ENCODE data around the gene METRN.

METRN gene

DNA sequence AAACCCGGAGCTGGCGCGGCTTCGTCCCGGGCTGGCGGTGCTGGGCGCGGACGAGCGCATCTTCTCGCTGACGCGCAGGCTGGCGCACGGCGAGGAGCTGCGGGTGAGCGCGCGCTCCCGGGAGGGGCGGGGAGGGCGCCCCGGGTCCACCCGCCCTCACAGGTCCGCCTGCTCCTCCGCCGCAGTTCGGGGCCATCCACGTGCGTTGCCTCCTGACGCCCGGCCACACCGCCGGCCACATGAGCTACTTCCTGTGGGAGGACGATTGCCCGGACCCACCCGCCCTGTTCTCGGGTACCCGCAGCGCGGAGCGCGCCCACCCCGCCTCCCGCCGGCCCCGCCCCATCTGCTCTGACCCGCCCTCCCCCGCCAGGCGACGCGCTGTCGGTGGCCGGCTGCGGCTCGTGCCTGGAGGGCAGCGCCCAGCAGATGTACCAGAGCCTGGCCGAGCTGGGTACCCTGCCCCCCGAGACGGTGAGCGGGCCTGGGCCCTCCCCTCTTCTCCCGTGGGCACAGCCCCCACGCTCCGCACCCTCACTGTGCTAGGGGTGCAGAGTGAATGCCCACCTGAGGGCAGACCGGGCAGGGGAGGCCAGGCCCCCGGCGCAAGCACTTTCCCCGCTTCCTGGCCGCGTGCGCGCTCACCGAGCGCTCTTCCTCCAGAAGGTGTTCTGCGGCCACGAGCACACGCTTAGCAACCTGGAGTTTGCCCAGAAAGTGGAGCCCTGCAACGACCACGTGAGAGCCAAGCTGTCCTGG, 13.4 kb downstream of the METRN start:
- no peaks in the 10 kb centered on the region for H3K36me3 Mint-ChIP-seq
- H3K4me3 Mint-ChIP-seq = peak overlapping the region; percentile 30
- no peaks in the 10 kb centered on the region for H3K27me3 Mint-ChIP-seq
- peaks cover 4% of the 10 kb centered on the region for H3K4me1 Mint-ChIP-seq (ENCODE audit: low read depth)
- H3K27ac Mint-ChIP-seq = no peak overlapping the region
- H3K9me3 Mint-ChIP-seq (ENCODE audit: low read depth) = no peaks in the 10 kb centered on the region

DNA sequence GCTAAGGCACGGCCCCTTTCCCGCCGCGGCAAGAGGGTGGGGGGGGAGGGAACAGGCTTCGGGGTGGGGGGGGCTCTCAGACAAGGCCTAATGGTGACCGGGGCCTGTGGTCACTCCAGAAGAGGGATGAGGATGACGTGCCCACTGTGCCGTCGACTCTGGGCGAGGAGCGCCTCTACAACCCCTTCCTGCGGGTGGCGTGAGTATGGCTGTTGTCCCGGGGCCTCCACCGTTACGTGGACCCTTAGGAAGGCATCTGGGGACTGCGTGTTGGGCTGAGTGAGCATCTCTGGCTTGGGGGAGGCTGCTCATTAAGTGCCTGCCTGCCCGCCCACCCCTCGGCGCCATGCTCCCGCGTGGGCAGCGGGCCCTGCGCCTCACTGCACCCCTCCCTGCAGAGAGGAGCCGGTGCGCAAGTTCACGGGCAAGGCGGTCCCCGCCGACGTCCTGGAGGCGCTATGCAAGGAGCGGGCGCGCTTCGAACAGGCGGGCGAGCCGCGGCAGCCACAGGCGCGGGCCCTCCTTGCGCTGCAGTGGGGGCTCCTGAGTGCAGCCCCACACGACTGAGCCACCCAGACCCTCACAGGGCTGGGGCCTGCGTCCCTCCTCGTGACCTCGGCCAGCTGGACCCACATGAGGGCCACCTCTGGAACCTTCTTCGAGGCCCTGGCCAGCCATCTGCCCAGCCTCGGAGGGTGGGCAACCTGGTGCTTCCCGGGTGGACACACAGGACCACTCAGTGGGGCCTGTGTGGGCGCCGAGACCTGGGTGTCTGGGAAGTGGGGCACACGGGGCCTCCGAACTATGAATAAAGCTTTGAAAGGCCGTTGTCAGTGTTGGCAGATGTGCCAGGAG, 14.2 kb downstream of the METRN start:
- H3K36me3 Mint-ChIP-seq = no peaks in the 10 kb centered on the region
- H3K9me3 Mint-ChIP-seq (ENCODE audit: low read depth) = no peaks in the 10 kb centered on the region
- H3K4me3 Mint-ChIP-seq = peak overlapping the region; percentile 32
- no peaks in the 10 kb centered on the region for H3K27me3 Mint-ChIP-seq
- H3K4me1 Mint-ChIP-seq (ENCODE audit: low read depth) = peaks cover 3% of the 10 kb centered on the region
- no peak overlapping the region for H3K27ac Mint-ChIP-seq

DNA sequence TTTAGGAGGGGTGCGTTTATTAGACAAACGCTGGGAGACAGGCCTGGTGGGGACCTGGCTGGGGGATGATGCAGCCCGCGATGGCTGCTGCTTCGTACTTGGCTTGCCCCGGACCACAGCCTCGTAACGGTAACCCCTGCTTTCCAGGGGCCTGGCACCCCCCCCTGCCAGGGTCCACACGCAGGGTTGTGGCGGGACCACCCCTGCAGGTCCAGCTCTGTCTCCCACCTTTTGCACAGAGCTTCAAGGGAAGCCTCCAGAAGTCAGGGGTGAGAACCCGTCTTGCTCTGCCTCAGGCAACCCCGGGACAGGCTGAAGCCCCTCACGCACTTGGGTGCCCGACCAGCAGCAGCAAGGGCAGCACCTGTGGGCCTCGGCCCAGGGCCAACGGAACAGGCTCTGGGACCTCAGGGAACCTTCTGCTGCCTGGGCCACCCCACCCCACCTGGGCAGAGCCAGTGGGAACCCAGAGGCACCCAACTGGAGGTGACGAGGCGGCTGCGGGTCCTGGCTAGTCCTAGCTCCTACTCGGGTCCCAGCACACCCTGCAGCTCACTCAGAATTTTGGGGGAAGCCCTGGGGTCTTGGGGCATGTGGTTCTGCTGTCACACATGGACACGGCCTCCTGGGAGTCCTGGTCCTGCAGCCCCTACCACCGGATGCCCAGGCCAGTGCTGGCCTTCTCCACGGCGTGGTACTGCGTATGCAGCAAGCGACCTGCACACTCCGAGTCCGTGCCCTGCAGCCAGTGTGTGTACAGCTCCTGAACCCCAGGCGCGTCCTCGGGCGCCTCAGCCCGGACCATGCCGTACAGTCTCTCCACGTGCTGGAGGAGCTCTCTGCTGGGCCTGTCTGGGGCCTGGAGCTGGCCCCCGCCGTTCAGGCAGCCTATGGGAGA, 15.1 kb downstream of the METRN start:
- H3K9me3 Mint-ChIP-seq (ENCODE audit: low read depth) = no peaks in the 10 kb centered on the region
- H3K4me3 Mint-ChIP-seq = no peak overlapping the region
- H3K27ac Mint-ChIP-seq = no peak overlapping the region
- H3K27me3 Mint-ChIP-seq = no peaks in the 10 kb centered on the region
- H3K4me1 Mint-ChIP-seq (ENCODE audit: low read depth) = peaks cover 3% of the 10 kb centered on the region
- no peaks in the 10 kb centered on the region for H3K36me3 Mint-ChIP-seq

DNA sequence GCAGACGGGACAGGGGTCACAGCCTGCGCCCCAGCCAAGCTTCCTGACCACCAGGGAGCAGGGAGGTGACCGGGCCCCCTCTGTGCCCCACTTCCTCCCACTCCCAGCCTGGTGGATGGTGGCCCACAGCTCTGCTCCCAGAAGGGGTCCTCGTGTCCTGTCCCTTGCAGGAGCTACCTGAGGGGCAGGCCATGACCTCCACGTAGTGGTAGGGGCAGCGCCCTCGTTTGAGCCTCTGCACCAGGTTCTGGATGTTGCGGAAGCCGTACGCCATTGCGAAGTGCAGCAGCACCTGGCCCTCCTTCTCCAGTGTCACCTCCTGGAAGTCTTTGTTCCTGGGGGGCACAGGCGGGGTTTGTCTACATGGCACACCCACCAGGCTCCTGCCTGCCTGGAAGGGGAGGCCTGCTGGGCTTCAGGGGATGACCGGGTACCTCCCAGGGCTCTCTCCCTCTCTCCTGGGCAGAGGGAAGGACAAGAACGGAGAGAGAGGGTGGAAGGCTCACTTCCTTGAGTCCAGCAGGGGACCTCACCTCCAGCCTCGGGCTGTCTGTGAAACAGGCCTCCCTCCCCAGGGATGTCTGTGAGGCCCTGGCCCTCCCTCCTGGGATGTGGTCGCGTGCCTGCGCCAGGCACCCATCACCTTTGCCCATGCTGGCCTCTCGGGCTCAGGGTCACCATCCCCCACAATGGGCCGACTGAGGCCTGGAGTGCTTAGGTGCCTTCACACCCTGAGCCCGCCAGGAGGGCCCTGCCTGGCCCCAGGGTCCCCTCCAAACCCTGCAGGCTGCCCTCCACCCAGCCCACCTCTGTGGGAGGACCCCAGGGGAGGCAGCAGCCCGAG, 16.0 kb downstream of the METRN start:
- no peaks in the 10 kb centered on the region for H3K9me3 Mint-ChIP-seq (ENCODE audit: low read depth)

DNA sequence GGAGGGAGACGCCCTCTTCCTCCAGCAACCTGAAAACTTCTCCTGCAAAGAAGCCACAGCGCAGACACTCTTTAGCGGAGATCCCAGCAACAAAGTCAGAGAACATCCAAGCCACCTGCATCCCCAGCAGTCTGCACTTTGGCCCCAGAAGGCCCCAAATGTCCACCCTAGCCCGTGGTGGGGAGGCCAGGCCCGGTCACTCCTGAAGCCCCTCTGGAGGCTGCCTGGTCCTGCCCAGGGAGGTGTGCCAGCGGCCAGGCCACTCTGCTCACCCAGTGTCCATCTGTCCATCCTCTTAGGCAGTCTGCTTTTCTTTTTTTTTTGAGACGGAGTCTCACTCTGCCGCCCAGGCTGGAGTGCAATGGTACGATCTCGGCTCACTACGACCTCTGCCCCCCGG, 17.4 kb downstream of the METRN start:
- Mint-ChIP-seq H3K4me3 (no peak overlapping the region), H3K27me3 (no peaks in the 10 kb centered on the region), H3K9me3 (ENCODE audit: low read depth) (no peaks in the 10 kb centered on the region), H3K36me3 (no peaks in the 10 kb centered on the region), H3K4me1 (ENCODE audit: low read depth) (no peaks in the 10 kb centered on the region), H3K27ac (no peak overlapping the region)

More for the DNA sequence above, 16.0 kb downstream of the METRN start:
- H3K36me3 Mint-ChIP-seq = no peaks in the 10 kb centered on the region
- H3K27me3 Mint-ChIP-seq = no peaks in the 10 kb centered on the region
- H3K27ac Mint-ChIP-seq = no peak overlapping the region
- H3K4me3 Mint-ChIP-seq = no peak overlapping the region
- no peaks in the 10 kb centered on the region for H3K4me1 Mint-ChIP-seq (ENCODE audit: low read depth)

DNA sequence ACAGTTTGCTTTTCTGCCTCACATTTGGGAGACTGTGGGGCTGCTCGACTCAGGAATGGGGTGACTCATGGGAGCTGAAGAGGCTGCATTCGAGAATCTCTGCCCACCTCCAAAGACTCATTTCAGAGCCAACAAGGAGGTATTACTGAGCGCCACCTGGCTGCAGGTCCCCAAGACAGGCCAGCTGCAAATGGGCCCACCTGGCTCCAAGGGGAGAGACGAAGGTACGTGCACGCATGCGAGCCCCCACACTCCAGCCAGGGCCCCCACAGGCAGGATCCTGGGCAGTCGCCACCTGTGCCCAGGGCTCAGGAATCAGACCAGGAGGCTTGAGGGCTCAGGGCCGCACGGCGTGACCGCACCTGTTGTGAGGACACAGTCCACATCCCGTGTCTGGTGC, 18.0 kb downstream of the METRN start:
- Mint-ChIP-seq H3K4me3 (no peak overlapping the region), H3K27me3 (no peaks in the 10 kb centered on the region), H3K36me3 (no peaks in the 10 kb centered on the region), H3K9me3 (ENCODE audit: low read depth) (no peaks in the 10 kb centered on the region), H3K27ac (no peak overlapping the region), H3K4me1 (ENCODE audit: low read depth) (no peaks in the 10 kb centered on the region)

DNA sequence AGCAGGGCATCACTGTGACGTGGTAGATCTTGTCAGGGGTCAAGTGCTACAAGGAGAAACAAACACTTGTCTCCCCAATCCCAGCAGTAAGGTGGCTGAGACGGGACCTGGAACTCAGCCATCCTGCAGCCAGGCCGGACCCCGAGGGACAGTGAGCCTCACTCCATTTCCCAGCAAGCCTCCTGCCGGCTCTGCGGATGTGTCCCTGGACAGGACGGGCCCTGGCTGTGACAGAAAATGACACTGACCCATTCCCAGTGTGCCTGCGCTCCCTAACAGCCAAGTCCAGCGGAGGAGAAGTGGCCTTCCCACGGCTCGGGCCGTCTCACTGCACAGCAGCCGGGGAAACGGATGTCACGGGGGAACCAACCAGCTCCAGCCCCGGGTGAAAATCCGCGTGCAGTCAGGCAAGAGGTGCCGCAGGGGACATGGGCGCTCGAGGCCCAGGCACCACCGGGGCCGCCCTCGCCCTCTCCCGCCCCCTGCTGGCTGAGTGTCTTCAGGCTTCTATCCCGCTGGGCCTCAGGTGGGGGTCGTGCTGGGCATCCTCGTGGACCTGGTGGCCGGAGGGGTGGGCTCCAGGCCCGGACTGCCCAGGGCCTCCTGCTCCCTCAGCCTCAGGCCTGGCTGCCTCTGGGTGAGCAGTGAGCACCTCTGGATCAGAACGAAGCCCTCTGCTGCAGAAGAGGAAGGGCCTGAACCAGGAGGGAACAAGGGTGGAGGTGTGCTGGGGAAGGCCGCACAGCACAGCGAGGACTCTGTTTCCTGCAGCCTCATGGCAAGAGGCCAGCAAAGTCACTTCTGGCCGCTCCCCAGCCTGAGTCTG, 18.7 kb downstream of the METRN start:
- H3K27me3 Mint-ChIP-seq = no peaks in the 10 kb centered on the region
- H3K4me3 Mint-ChIP-seq = no peak overlapping the region
- H3K4me1 Mint-ChIP-seq (ENCODE audit: low read depth) = no peaks in the 10 kb centered on the region
- no peaks in the 10 kb centered on the region for H3K9me3 Mint-ChIP-seq (ENCODE audit: low read depth)
- peaks cover 2% of the 10 kb centered on the region for H3K36me3 Mint-ChIP-seq
- H3K27ac Mint-ChIP-seq = no peak overlapping the region

DNA sequence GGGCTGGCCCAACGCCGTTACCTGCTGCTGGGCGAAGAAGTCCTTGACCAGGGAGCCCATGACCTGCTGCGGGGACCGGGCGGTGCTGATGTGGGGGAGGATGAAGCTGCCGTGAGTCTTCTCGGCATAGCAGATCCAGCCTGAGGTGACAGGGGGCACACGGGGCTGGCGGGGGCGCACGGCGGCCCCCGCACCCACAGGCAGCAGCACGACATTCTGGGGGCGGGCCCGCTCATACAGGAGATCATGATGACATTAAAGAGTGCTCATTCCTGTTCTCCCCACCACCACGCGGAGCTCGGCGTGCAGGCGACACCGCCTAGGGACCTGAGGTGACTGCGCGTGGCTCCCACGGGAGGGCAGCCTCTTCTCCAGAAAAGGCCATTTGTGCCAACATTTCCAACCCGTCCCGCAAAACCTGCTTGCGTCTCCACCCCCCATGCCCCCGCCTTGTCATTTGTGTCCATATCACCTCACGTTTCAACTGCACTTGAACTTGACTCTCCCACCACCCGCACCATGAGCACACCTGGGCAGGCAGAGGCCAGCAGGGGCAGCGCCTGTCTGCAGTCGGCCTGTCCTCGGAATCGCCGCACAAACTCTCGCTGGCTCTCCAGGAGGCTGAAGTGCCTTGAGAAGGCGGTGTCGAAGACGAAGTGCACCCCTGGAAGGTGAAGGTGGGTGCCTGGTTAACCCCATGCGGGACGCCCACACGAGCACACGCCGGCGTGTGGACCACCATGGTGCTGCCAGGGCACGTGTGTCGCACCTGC, 19.5 kb downstream of the METRN start:
- Mint-ChIP-seq H3K4me3 (no peak overlapping the region), H3K9me3 (ENCODE audit: low read depth) (no peaks in the 10 kb centered on the region), H3K27me3 (no peaks in the 10 kb centered on the region), H3K36me3 (peaks cover 2% of the 10 kb centered on the region), H3K4me1 (ENCODE audit: low read depth) (peaks cover 4% of the 10 kb centered on the region), H3K27ac (no peak overlapping the region)

DNA sequence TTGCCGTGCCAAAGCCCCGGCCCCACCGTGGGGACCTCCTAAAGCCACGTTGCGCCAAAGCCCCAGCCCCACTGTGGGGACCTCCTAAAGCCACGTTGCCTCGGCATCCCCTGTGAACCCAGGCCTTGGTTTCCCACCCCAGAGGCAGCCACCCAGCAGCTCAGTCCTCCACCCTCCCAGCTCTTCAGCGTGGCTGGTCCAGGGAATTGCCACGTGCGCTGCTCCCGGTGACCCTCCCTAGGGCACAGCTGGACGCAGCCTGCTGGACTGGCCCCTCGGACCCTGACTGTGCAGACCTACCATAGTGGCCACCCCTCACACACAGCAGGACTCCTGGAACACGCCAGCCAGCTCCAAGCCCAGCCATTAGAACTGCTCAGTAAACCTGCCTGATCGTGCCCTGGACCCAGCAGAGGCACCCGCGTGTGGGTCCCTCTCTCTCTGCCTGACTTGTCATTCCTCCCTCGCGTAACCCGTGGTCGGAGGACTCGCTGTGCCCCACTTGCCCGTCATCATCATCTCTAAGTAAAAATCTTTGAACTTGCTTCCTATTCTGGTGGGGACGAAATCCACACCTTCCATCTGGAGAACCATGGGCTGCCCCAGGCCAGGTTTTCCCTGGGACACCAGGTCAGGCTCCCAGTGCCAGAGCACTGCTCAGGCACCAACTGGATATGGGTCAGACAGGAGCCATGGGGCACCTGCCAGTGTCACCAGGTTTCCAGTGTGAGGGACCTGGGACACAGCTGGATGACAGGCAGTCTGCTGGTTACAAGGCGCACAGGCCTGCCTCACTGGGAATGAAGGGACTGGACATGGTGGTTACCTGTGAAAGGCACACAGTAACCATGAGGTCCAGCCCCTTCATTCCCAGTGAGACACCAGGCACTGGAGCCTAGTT, 20.3 kb downstream of the METRN start:
- Mint-ChIP-seq H3K27me3 (no peaks in the 10 kb centered on the region), H3K36me3 (peaks cover 2% of the 10 kb centered on the region), H3K4me3 (no peak overlapping the region), H3K4me1 (ENCODE audit: low read depth) (peaks cover 6% of the 10 kb centered on the region), H3K27ac (no peak overlapping the region), H3K9me3 (ENCODE audit: low read depth) (no peaks in the 10 kb centered on the region)

DNA sequence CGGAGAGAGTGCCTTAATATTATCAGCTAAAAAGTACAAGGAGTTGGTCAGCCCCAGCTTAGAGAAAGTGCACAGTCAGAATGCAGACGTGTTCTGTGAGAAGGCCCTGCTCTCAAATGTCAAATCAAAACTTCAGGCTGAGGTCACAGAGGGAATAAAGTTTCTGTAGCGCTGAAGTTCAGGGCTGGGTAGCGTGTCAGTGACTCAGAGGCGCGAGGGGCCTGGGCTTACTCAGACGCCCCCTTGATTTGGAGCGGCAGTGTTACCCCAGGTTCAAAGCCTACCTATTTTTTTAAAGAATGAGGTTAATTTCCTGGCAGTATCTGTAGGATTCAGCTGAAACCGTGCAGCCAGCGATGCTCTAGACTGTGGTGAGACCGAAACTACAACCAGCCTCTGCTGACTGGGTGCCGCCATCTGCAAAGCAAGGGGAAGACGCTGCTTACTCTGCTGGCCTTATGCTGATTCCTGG, 21.1 kb downstream of the METRN start:
- Mint-ChIP-seq H3K27ac (no peak overlapping the region), H3K4me1 (ENCODE audit: low read depth) (peaks cover 6% of the 10 kb centered on the region), H3K27me3 (no peaks in the 10 kb centered on the region), H3K36me3 (peaks cover 2% of the 10 kb centered on the region), H3K9me3 (ENCODE audit: low read depth) (no peaks in the 10 kb centered on the region), H3K4me3 (peak overlapping the region; percentile 32)

DNA sequence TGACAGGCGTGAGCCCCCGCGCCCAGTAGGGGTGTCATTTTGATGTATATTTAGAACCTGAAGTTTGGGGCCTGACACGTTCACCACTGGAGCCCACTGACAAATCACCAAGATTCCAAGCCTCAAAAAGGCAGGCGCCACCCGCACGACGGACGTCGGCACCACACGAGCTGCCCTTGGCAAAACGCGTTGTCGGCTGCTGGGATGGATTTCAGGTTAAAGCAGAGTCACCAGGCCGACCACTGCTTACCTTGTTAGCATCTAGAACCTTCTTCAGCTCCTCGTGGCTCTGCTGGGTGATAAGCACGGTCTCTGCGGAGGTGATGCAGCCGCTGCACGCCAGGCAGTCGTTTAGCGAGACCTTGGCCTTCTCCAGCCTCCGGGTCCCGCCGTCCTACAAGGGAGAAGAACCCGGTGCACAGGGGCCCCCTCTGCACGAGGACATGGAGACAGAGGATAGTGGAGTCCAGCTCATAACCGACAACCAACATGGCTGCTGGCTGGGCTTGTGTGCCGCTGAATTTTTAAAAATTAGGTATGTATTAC, 22.1 kb downstream of the METRN start:
- no peaks in the 10 kb centered on the region for H3K27me3 Mint-ChIP-seq
- peaks cover 2% of the 10 kb centered on the region for H3K36me3 Mint-ChIP-seq
- no peak overlapping the region for H3K4me3 Mint-ChIP-seq
- H3K4me1 Mint-ChIP-seq (ENCODE audit: low read depth) = peaks cover 6% of the 10 kb centered on the region
- no peaks in the 10 kb centered on the region for H3K9me3 Mint-ChIP-seq (ENCODE audit: low read depth)
- H3K27ac Mint-ChIP-seq = no peak overlapping the region

All from activated naive CD8-positive, alpha-beta T cell (primary cell).